ENCODE data around the gene COL23A1.

DNA sequence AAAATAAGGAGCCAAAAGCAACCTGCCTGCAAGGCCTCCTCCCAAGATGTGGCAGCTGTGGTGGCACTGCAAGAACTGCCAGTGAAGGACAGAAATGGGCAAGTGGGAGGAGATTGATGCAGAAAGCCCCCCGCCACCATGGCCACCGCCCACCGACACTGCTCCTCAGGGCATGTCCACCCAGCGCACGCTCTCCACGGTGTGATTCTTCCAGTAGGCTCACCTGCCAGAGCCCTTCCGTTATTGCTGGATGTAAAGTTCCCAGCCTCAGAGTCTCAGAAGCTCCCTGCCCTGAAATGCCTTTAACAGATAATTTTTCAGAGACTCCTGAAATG, 202.4 kb downstream of the COL23A1 start:
- TF ChIP-seq, protein P1, sequence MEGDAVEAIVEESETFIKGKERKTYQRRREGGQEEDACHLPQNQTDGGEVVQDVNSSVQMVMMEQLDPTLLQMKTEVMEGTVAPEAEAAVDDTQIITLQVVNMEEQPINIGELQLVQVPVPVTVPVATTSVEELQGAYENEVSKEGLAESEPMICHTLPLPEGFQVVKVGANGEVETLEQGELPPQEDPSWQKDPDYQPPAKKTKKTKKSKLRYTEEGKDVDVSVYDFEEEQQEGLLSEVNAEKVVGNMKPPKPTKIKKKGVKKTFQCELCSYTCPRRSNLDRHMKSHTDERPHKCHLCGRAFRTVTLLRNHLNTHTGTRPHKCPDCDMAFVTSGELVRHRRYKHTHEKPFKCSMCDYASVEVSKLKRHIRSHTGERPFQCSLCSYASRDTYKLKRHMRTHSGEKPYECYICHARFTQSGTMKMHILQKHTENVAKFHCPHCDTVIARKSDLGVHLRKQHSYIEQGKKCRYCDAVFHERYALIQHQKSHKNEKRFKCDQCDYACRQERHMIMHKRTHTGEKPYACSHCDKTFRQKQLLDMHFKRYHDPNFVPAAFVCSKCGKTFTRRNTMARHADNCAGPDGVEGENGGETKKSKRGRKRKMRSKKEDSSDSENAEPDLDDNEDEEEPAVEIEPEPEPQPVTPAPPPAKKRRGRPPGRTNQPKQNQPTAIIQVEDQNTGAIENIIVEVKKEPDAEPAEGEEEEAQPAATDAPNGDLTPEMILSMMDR (conservative IDR thresholded peaks at IDR 0.05; ENCODE audit: low read depth, low read length), result no peak
- TF ChIP-seq EZH2 (IDR thresholded peaks at IDR 0.05; ENCODE audit: borderline replicate concordance, low read depth, low read length, poor library complexity, severe bottlenecking), result no peak
